Kidney (tissue), 14 donors: ENCODE data around the gene CTSD. TPM values are rescaled to one million over a fixed set of nuclear protein-coding genes. Genes with fewer than 3 reads are reported as not detected.

Source experiments
- DNase-seq, 5 donors: peaks; one replicate each; pipeline ENCODE4 v3.0.0-alpha.2; 2013 to 2020
- FAIRE-seq: peaks from 2 replicates; lab custom pipeline; 2012; peaks lifted over from hg19 to GRCh38; lab: Jason Lieb, UNC
- H3K27ac ChIP-seq, 2 donors: one replicate each; pipeline ENCODE4 v1.7.0; 2013; ENCODE audit warnings: low read depth in 2 of 2, low read length in 2 of 2, inconsistent platforms in 1 of 2
- H3K27me3 ChIP-seq: one replicate; pipeline ENCODE4 v1.7.1; 2013; ENCODE audit warnings: low read length, inconsistent platforms; ENCODE audit not compliant: control insufficient read depth, insufficient read depth
- H3K36me3 ChIP-seq, 3 donors: one replicate each; pipeline versions ENCODE4 v1.7.0 to v1.7.1; 2013; ENCODE audit warnings: low read length in 3 of 3, control low read depth in 1 of 3, inconsistent platforms in 1 of 3; ENCODE audit not compliant: insufficient read depth in 3 of 3, control insufficient read depth in 2 of 3
- H3K4me1 ChIP-seq, 3 donors: one replicate each; pipeline versions ENCODE4 v1.7.0 to v1.7.1; 2013; ENCODE audit warnings: low read length in 3 of 3, inconsistent platforms in 1 of 3, low read depth in 1 of 3; ENCODE audit not compliant: control insufficient read depth in 2 of 3, insufficient read depth in 2 of 3
- H3K4me3 ChIP-seq, 3 donors: one replicate each; pipeline versions ENCODE4 v1.7.0 to v1.8.1; 2013; ENCODE audit warnings: low read length in 3 of 3, control low read depth in 1 of 3, inconsistent platforms in 1 of 3
- H3K9ac ChIP-seq, 3 donors: one replicate each; pipeline versions ENCODE4 v1.7.0 to v1.7.1; 2013; ENCODE audit warnings: low read length in 3 of 3, control low read depth in 1 of 3, inconsistent platforms in 1 of 3
- H3K9me3 ChIP-seq, 3 donors: one replicate each; pipeline versions ENCODE4 v1.7.0 to v1.7.1; 2013; ENCODE audit warnings: low read length in 3 of 3, control low read depth in 1 of 3, inconsistent platforms in 1 of 3; ENCODE audit not compliant: control insufficient read depth in 2 of 3, insufficient read depth in 1 of 3
- CTCF ChIP-seq: IDR thresholded peaks from 3 replicates; pipeline ENCODE4 v1.5.1; 2012; ENCODE audit warnings: mild to moderate bottlenecking, moderate library complexity, borderline replicate concordance; ENCODE audit not compliant: insufficient read depth; ENCODE audit errors: extremely low read depth
- intact Hi-C: fragments of 100-400 bp; cut with DNase I; formaldehyde crosslinking; loops from one replicate; pipeline ENCODE4 v1.11.1; 2022
- polyA plus RNA-seq: library from polyadenylated mRNA; stranded (reverse); fragments of 350-450 nt; fragmentation: Illumina TruSeq; extraction: RNeasy Lipid Tissue Mini Kit (QIAGEN cat#74804); gene quantifications from one replicate; pipeline ENCODE4 v1.2.3, GENCODE V29; 2014; ENCODE audit warnings: low read depth, low replicate concordance; ENCODE audit not compliant: insufficient read depth
- total RNA-seq: library from RNA; stranded (reverse); fragmentation: NEBNext Ultra II Directional; extraction: Animal tissue kit (Norgen Biotek cat#: 25700); gene quantifications from one replicate; pipeline ENCODE4 v1.2.1, GENCODE V29; 2021
- donor health status: control.
- donor health status: control.
- donor health status: control.
- donor health status: control.
- donor health status: control.
- donor health status: DM: yes; HTN: yes; CAD: no.
- donor health status: Normal renal cell carcinoma (clear cell type).

CTSD gene
- total and polyA plus RNA-seq, 2 donors from 2014 or later = 2,183 to 2,764 TPM

- Histone ChIP-seq H3K9me3 (no peaks in the 10 kb centered on the region), H3K4me3 (no peak overlapping the region), H3K27ac (no peak overlapping the region), H3K4me1 (no peaks in the 10 kb centered on the region), H3K9ac (no peak overlapping the region), H3K36me3 (no peaks in the 10 kb centered on the region), H3K27me3 (no peaks in the 10 kb centered on the region)
- DNase-seq (peak in 1 of 5 donors; percentile 33), FAIRE-seq (no peak)
- intact Hi-C loops = no loop called here
- TF ChIP-seq CTCF = no peak
Observed at GRCh38 chr11:1706634-1707400, 56.9 kb downstream of the CTSD start.

DNA sequence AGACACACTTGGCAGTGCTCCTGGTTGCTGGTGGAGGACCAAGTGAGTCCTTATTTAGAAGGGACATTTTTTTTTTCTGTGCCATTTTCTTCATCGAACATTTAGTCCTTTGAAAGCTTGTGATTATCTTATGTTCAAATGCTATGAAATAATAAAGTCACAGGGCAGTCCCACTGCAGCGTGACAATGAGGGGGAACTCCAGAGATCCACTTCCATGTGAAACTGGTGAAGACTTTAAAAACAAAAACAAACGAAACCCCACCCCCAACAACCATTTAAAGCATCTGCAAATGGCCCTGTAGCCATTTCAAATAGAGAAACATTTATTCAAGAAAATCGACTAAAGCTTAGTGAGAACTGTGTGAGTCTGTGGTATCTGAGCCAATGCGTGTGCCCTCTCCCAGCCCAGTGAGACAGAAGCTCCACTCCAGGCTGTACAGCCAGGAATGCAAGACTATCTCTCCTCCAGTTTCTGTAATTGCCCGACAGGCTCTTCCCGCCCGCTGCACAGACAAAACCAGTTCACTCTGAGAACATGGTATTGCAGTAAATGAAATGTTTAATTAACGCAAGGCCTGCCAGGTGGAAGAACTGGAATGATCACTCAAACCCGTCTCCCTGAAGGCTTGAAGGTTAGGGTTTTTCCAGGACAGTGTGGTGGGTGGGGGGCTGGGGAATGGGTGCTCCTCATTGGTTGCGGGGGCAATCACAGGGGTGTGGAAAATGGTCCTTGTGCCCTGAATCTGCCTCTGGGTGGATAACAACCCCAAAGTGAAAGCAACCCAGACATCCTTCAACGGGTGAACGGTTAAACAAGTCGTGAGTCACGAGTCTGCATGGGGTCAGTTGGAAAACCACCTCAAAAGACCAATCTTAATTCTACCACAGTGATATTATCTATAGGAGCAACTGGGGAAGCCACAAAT lies 58.3 kb downstream of the CTSD start:
- no peaks in the 10 kb centered on the region for H3K4me1 ChIP-seq
- TF ChIP-seq CTCF = no peak
- no peaks in the 10 kb centered on the region for H3K27me3 ChIP-seq
- DNase-seq (peak in 2 of 5 donors; percentile 30 to 35), FAIRE-seq (no peak)
- no peak overlapping the region for H3K4me3 ChIP-seq
- intact Hi-C loops = no loop called here
- H3K36me3 ChIP-seq = no peaks in the 10 kb centered on the region
- no peak overlapping the region for H3K9ac ChIP-seq
- no peak overlapping the region for H3K27ac ChIP-seq
- H3K9me3 ChIP-seq = no peaks in the 10 kb centered on the region

DNA sequence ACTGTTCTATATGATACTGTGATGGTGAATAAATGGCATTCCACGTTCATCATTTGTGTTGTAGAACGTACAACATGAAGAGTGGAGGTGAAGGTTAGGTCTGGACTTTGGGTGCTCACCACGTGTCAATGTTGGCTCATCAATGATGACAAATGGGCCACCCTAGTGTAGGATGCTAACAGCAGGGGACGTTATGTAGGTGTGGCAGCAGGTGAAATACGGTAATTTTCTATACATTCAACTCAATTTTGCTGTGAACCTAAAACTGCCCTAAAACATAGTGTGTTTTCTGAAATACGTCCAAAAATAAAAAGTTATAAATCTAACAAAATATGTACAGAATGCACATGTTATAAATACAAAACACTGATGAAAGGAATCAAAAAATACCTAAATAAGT lies 60.6 kb downstream of the CTSD start:
- intact Hi-C loops = no loop called here
- FAIRE-seq = no peak

More for the DNA sequence above, 60.6 kb downstream of the CTSD start:
- TF ChIP-seq CTCF = no peak
- Histone ChIP-seq H3K27me3 (no peaks in the 10 kb centered on the region), H3K27ac (no peak overlapping the region), H3K9ac (no peak overlapping the region), H3K4me3 (no peak overlapping the region), H3K4me1 (no peaks in the 10 kb centered on the region), H3K36me3 (no peaks in the 10 kb centered on the region), H3K9me3 (no peaks in the 10 kb centered on the region)
- no peak for DNase-seq

Other genes starting within 250 kb of the CTSD start
- 9.1 TPM for gene DUSP8, start 191.7 kb downstream of the CTSD start, total RNA-seq
- 1.9 TPM for gene DUSP8, start 191.7 kb downstream of the CTSD start, polyA plus RNA-seq
- gene KRTAP5-1, start 178.6 kb downstream of the CTSD start, total RNA-seq = not detected
- gene KRTAP5-1, start 178.6 kb downstream of the CTSD start, polyA plus RNA-seq = not detected
- not detected for gene KRTAP5-2, start 165.6 kb downstream of the CTSD start, total RNA-seq
- not detected for gene KRTAP5-2, start 165.6 kb downstream of the CTSD start, polyA plus RNA-seq
- not detected for gene KRTAP5-3, start 155.5 kb downstream of the CTSD start, total RNA-seq
- gene KRTAP5-3, start 155.5 kb downstream of the CTSD start, polyA plus RNA-seq = not detected
- gene KRTAP5-4, start 141.8 kb downstream of the CTSD start, total RNA-seq = not detected
- gene KRTAP5-4, start 141.8 kb downstream of the CTSD start, polyA plus RNA-seq = not detected
- gene KRTAP5-5, start 134.2 kb downstream of the CTSD start, total RNA-seq = not detected
- gene KRTAP5-5, start 134.2 kb downstream of the CTSD start, polyA plus RNA-seq = not detected
- gene KRTAP5-6, start 66.7 kb downstream of the CTSD start, total RNA-seq = not detected
- gene KRTAP5-6, start 66.7 kb downstream of the CTSD start, polyA plus RNA-seq = not detected
- 6.4 TPM for gene IFITM10, start 13.3 kb downstream of the CTSD start, total RNA-seq
- 2.3 TPM for gene IFITM10, start 13.3 kb downstream of the CTSD start, polyA plus RNA-seq
- gene SYT8, start 71.1 kb upstream of the CTSD start, total RNA-seq = 1.7 TPM
- gene SYT8, start 71.1 kb upstream of the CTSD start, polyA plus RNA-seq = 1.2 TPM
- gene TNNI2, start 75.1 kb upstream of the CTSD start, total RNA-seq = 1.3 TPM
- gene TNNI2, start 75.1 kb upstream of the CTSD start, polyA plus RNA-seq = not detected
- gene LSP1, start 89.2 kb upstream of the CTSD start, total RNA-seq = 26.1 TPM
- gene LSP1, start 89.2 kb upstream of the CTSD start, polyA plus RNA-seq = 8.4 TPM
- gene PRR33, start 128.0 kb upstream of the CTSD start, total RNA-seq = not detected
- not detected for gene PRR33, start 128.0 kb upstream of the CTSD start, polyA plus RNA-seq
- gene TNNT3, start 155.8 kb upstream of the CTSD start, total RNA-seq = 0.60 TPM
- gene TNNT3, start 155.8 kb upstream of the CTSD start, polyA plus RNA-seq = not detected
- 45.9 TPM for gene MRPL23, start 183.4 kb upstream of the CTSD start, total RNA-seq
- gene MRPL23, start 183.4 kb upstream of the CTSD start, polyA plus RNA-seq = 183 TPM
- gene H19, start 233.9 kb upstream of the CTSD start, total RNA-seq = 53.8 TPM
- 140 TPM for gene H19, start 233.9 kb upstream of the CTSD start, polyA plus RNA-seq